ENCODE results near the gene FBN2. TPM values are rescaled to one million over a fixed set of nuclear protein-coding genes. Genes with fewer than 3 reads are reported as not detected.
A peak's percentile ranks its signal among the peaks of the same experiment; 100 is the strongest.

Gene FBN2
- total RNA-seq, 4 donors from 2014 or later = 0.24 to 1.3 (median 0.89) TPM

- DNase-seq (ENCODE audit: low spot score in 2 of 2) = no peak
- no peak for TF ChIP-seq POLR2AphosphoS5 (IDR thresholded peaks at IDR 0.05)
- TF ChIP-seq CTCF (IDR thresholded peaks at IDR 0.05) = no peak
- no peak for TF ChIP-seq POLR2A (IDR thresholded peaks at IDR 0.05)
- no peak for TF ChIP-seq EP300 (IDR thresholded peaks at IDR 0.05)
Measured at GRCh38 chr5:128539038-128539429, 989 bp upstream of the FBN2 start.

GRCh38 chr5:128538250-128539037 is 399 bp upstream of the FBN2 start:
- H3K36me3 ChIP-seq = no peaks in the 10 kb centered on the region
- no peak overlapping the region for H3K27ac ChIP-seq
- peak overlapping the region; percentile 62 for H3K4me3 ChIP-seq
- TF ChIP-seq POLR2AphosphoS5 (IDR thresholded peaks at IDR 0.05) (no peak), CTCF (IDR thresholded peaks at IDR 0.05) (no peak), POLR2A (IDR thresholded peaks at IDR 0.05) (no peak), EP300 (IDR thresholded peaks at IDR 0.05) (no peak)
- 2% methylated on average over 56 of the region's 65 CpGs for WGBS
- no peaks in the 10 kb centered on the region for H3K9me3 ChIP-seq
- peak in 1 of 2 donors; percentile 72 for DNase-seq (ENCODE audit: low spot score in 2 of 2)
- H3K4me1 ChIP-seq = peaks cover 25% of the 10 kb centered on the region
- peaks cover 40% of the 10 kb centered on the region for H3K27me3 ChIP-seq

More at GRCh38 chr5:128539038-128539429, 989 bp upstream of the FBN2 start:
- peak overlapping the region; percentile 62 for H3K4me3 ChIP-seq
- peaks cover 40% of the 10 kb centered on the region for H3K27me3 ChIP-seq
- H3K27ac ChIP-seq = no peak overlapping the region
- H3K4me1 ChIP-seq = peaks cover 25% of the 10 kb centered on the region
- 10% methylated on average over 2 of the region's 20 CpGs for WGBS
- H3K36me3 ChIP-seq = no peaks in the 10 kb centered on the region
- H3K9me3 ChIP-seq = no peaks in the 10 kb centered on the region

- no peaks in the 10 kb centered on the region for H3K36me3 ChIP-seq
- H3K4me1 ChIP-seq = peaks cover 25% of the 10 kb centered on the region
- WGBS = 0% methylated on average over 8 of the region's 75 CpGs
- H3K9me3 ChIP-seq = no peaks in the 10 kb centered on the region
- TF ChIP-seq CTCF (IDR thresholded peaks at IDR 0.05) (no peak), EP300 (IDR thresholded peaks at IDR 0.05) (no peak), POLR2AphosphoS5 (IDR thresholded peaks at IDR 0.05) (no peak), POLR2A (IDR thresholded peaks at IDR 0.05) (no peak)
- H3K4me3 ChIP-seq = peak overlapping the region; percentile 62
- no peak for DNase-seq (ENCODE audit: low spot score in 2 of 2)
- no peak overlapping the region for H3K27ac ChIP-seq
- H3K27me3 ChIP-seq = peaks cover 40% of the 10 kb centered on the region
Measured at GRCh38 chr5:128537221-128537999, 635 bp downstream of the FBN2 start.

GRCh38 chr5:128536254-128537220 is 1.5 kb downstream of the FBN2 start:
- no peak for DNase-seq (ENCODE audit: low spot score in 2 of 2)
- Histone ChIP-seq H3K27me3 (peaks cover 40% of the 10 kb centered on the region), H3K27ac (no peak overlapping the region)

More at GRCh38 chr5:128536254-128537220, 1.5 kb downstream of the FBN2 start:
- TF ChIP-seq POLR2A (IDR thresholded peaks at IDR 0.05) (no peak), CTCF (IDR thresholded peaks at IDR 0.05) (no peak), POLR2AphosphoS5 (IDR thresholded peaks at IDR 0.05) (no peak), EP300 (IDR thresholded peaks at IDR 0.05) (no peak)
- H3K9me3 ChIP-seq = no peaks in the 10 kb centered on the region
- no peaks in the 10 kb centered on the region for H3K36me3 ChIP-seq
- H3K4me3 ChIP-seq = peak overlapping the region; percentile 62
- WGBS = 61% methylated on average over 37 of the region's 58 CpGs
- peaks cover 25% of the 10 kb centered on the region for H3K4me1 ChIP-seq
